PFSK-1 (cell line): ENCODE data around the gene CHAC1.

Experiments
- FOXP2 ChIP-seq: optimal IDR thresholded peaks from 2 replicates; pipeline ENCODE3; 2011; ENCODE audit warnings: borderline replicate concordance, control low read depth, inconsistent platforms; ENCODE audit not compliant: insufficient read depth; ENCODE audit errors: extremely low read length, extremely low read depth
- POLR2AphosphoS5 ChIP-seq: IDR thresholded peaks from 2 replicates; pipeline ENCODE4 v1.6.1; 2012; ENCODE audit warnings: low read depth, mild to moderate bottlenecking, control low read depth, low read length, moderate library complexity
- REST ChIP-seq, 2 experiments: IDR thresholded peaks; 2 replicates each; pipeline versions ENCODE4 v1.6.1 to v1.8.0; 2011 to 2012; ENCODE audit warnings: low read depth in 2 of 2, low read length in 2 of 2, control low read depth in 1 of 2, inconsistent platforms in 1 of 2, mild to moderate bottlenecking in 1 of 2, moderate library complexity in 1 of 2; ENCODE audit not compliant: insufficient read depth in 1 of 2
- SIN3A ChIP-seq: IDR thresholded peaks from 2 replicates; pipeline ENCODE4 v1.6.1; 2012; ENCODE audit warnings: mild to moderate bottlenecking, low read length, moderate library complexity, borderline replicate concordance; ENCODE audit not compliant: insufficient read depth
- TAF1 ChIP-seq: IDR thresholded peaks from 2 replicates; pipeline ENCODE4 v1.6.1; 2012; ENCODE audit warnings: low read length, control low read depth, borderline replicate concordance; ENCODE audit not compliant: insufficient read depth

CHAC1 gene

DNA sequence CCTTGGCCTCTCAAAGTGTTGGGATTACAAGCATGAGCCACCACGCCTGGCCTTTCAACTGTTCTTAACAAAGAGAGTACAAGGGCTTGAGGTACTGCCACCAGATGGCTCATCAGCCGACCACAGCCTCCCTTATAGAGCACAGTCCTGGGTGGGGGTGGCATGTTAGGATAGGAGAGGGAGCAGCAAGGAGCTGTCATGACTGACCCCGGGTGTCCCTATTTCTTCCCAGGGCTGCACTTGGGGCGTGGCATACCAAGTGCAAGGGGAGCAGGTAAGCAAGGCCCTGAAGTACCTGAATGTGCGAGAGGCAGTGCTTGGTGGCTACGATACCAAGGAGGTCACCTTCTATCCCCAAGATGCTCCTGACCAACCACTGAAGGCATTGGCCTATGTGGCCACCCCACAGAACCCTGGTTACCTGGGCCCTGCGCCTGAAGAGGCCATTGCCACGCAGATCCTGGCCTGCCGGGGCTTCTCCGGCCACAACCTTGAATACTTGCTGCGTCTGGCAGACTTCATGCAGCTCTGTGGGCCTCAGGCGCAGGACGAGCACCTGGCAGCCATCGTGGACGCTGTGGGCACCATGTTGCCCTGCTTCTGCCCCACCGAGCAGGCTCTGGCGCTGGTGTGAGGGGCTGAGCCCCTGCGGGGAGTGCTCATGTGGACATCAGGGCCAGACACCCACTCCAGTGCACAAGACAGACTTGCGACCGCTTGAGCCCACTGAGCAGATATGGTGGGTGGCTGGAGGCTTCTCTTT, 2.1 kb downstream of the CHAC1 start:
- no peak for TF ChIP-seq REST (IDR thresholded peaks at IDR 0.05; ENCODE audit: insufficient read depth in 1 of 2, low read depth in 2 of 2, low read length in 2 of 2)

GRCh38 chr15:40955930-40956540, 2.8 kb downstream of the CHAC1 start:
- TF ChIP-seq FOXP2 (no peak), POLR2AphosphoS5 (no peak), REST (IDR thresholded peaks at IDR 0.05; ENCODE audit: insufficient read depth in 1 of 2, low read depth in 2 of 2, low read length in 2 of 2) (no peak), TAF1 (no peak), SIN3A (no peak)

GRCh38 chr15:40956541-40956982, 3.3 kb downstream of the CHAC1 start:
- TF ChIP-seq FOXP2 (no peak), POLR2AphosphoS5 (no peak), REST (IDR thresholded peaks at IDR 0.05; ENCODE audit: insufficient read depth in 1 of 2, low read depth in 2 of 2, low read length in 2 of 2) (no peak), TAF1 (no peak), SIN3A (no peak)

GRCh38 chr15:40957041-40957555, 3.8 kb downstream of the CHAC1 start:
- TF ChIP-seq SIN3A = no peak
- TF ChIP-seq POLR2AphosphoS5 = no peak
- TF ChIP-seq FOXP2 = no peak
- no peak for TF ChIP-seq TAF1
- no peak for TF ChIP-seq REST (IDR thresholded peaks at IDR 0.05; ENCODE audit: insufficient read depth in 1 of 2, low read depth in 2 of 2, low read length in 2 of 2)
